Activated CD8-positive, alpha-beta memory T cell treated with anti-CD3 and anti-CD28 coated beads for 4 hours (primary cell): ENCODE results near the gene DTX4.
"Not testable (repeated sequence)": the region's sequence is repeated elsewhere in the genome, so short reads cannot be mapped to it uniquely, and the experiment has no call there.

Experiments
- DNase-seq, 2 donors: peaks; one replicate each; pipeline ENCODE4 v3.0.0-alpha.2; 2020; ENCODE audit warnings: low read depth in 2 of 2

Gene DTX4

DNA sequence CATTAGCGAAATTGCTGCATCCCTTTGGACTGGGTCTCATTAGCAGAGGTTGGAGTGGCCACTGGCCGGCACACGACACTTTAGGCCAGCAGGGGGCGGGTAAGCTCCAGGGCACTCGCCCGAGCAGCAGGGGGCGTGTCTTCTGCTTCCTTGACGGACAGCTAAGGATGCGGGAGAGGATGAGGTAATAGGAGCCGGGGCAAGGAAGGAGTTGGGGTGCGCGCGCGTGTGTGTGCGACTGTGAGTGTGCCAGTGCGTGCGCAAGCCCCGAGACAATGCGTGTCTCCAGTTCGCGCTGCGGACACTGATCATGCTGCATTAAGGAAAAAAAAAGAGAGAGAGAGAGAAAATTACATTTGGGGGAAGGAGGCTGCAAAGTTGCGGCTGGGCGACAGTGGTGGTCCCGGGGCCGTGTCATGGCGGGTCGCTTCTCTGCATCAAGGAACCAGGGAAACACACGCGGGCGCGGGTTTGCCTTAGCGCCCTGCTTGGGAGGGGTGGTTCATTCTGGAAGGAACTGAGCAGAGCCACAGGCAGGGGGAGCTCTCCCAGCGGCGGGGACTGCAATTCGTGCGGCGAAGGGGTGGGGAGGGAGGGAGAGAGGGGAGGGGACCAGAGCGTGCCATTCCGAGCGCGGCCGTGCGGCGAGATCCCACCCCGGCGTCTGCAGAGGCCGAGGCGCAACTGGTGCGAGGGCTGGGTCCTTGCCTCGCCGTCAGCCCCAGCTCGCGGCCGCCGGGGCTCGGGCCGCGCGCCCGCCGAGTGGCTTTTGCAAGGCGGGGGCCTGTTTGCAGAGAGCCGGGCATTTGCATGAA, at the start of gene DTX4:
TSS of gene DTX4 (plus strand) at position 625 of the 815 bp plus-strand sequence. CDS start 464 bp downstream, outside the sequence.
- peak; percentile 71 to 74 for DNase-seq

GRCh38 chr11:59135648-59136461, 36.1 kb upstream of the DTX4 start:
- DNase-seq = peak; percentile 75 to 77

- not testable (repeated sequence) for DNase-seq
These were observed 35.4 kb upstream of the DTX4 start for GRCh38 chr11:59136551-59136950.

DNA sequence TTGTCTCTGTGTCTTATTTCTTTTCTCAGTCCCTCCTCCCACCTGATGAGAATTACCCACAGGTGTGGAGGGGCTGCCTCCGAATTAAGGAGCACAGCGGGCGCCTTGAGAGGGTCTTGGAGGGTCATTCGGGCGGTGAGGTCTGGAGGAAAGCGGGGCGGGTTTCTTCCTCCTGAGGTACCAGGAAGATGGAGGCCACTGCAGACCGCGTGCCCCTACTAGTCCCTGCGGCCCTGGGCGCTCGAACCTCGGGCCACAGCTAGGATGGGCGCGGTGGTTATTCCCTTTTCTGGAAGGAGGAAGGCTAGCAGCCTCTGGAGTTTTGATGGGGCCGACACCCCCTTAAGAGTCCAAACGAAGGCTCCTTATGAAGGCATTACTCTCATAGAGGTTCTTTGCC, 34.7 kb upstream of the DTX4 start:
- DNase-seq = no peak

- no peak for DNase-seq
These were observed 33.3 kb upstream of the DTX4 start for GRCh38 chr11:59138643-59139042.

- DNase-seq = no peak
These were observed 30.7 kb upstream of the DTX4 start for GRCh38 chr11:59141191-59141590.

- no peak for DNase-seq
These were observed 30.1 kb upstream of the DTX4 start for GRCh38 chr11:59141673-59142460.

- DNase-seq = peak; percentile 68 to 75
These were observed 29.1 kb upstream of the DTX4 start, which contains the start of gene FAM111A for GRCh38 chr11:59142530-59143507. Gene FAM111A, plus strand, starts transcription at chr11:59142856. Its CDS starts 6,017 bp downstream, at chr11:59148873.

- no peak for DNase-seq
These were observed 27.8 kb upstream of the DTX4 start for GRCh38 chr11:59144096-59144495.

- DNase-seq = peak; percentile 32 to 44
These were observed 27.2 kb upstream of the DTX4 start for GRCh38 chr11:59144579-59145345.

- no peak for DNase-seq
These were observed 26.4 kb upstream of the DTX4 start for GRCh38 chr11:59145534-59145933.

- no peak for DNase-seq
These were observed 20.2 kb upstream of the DTX4 start for GRCh38 chr11:59151761-59152160.

- no peak for DNase-seq
These were observed 19.5 kb upstream of the DTX4 start for GRCh38 chr11:59152312-59152951.

- no peak for DNase-seq
These were observed 17.3 kb upstream of the DTX4 start for GRCh38 chr11:59154610-59155009.

- no peak for DNase-seq
These were observed 14.5 kb upstream of the DTX4 start for GRCh38 chr11:59157433-59157832.

DNA sequence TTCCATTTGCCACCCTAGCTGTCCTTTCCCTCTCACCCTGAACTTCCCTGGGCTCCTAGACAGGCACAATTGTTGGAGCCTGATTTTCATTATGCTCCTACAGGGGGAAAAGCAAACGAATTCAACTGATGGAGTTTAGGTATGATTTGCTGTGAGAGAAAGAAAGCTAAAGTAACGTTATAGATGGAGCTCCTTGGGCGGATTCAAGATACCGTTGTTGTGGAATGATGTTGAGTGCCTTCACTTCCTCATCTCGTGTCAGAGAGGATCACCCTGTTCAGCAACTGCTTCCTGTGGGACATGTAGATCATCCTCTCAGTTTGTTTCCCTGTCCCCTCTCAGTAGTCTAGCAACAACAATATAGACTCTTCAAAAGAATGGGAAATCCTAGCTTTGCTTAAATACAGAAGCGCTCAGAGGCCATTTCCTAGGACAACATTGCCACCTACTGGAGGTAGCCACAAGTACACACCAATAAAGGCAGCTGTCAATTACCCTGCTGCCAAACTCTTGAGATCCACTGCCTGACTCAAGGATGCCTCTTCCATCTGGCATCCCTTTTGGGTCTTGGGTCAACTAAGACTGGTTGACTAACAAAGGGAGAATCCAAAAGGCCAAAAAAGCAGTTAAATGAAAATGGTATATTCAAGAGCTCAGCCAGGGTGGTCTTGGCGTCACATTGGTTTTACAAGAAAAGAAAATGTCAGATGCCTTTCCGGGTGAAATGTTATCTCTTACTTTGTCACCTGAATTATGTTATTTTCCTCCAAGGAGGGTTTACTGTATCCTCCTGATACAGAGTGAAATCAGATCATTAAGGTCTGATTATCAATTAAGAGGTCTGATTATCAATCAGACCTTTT, 13.5 kb upstream of the DTX4 start:
- peak in 1 of 2 donors; percentile 42 for DNase-seq

GRCh38 chr11:59164028-59164427, 7.9 kb upstream of the DTX4 start:
- DNase-seq = no peak

GRCh38 chr11:59172345-59173079, 580 bp downstream of the DTX4 start:
- DNase-seq = no peak
